ENCODE measurements around the gene MS4A10.

GRCh38 chr11:60776167-60776566 lies 9.0 kb upstream of the MS4A10 start:
- no peak for TF ChIP-seq CTCF (conservative IDR thresholded peaks at IDR 0.05 in 1 of 2, IDR thresholded peaks at IDR 0.05 in 1 of 2; ENCODE audit: extremely low read depth in 1 of 2, insufficient read depth in 1 of 2, low read depth in 1 of 2, low read length in 2 of 2)
- no peak for TF ChIP-seq EZH2 (IDR thresholded peaks at IDR 0.05; ENCODE audit: borderline replicate concordance, low read length)
